COR-L47 (cell line): ENCODE results near the gene FHOD1.

Experiments used
- DNase-seq: peaks from one replicate; lab custom pipeline; 2025; lab: John Stamatoyannopoulos, UW

Gene FHOD1

DNA sequence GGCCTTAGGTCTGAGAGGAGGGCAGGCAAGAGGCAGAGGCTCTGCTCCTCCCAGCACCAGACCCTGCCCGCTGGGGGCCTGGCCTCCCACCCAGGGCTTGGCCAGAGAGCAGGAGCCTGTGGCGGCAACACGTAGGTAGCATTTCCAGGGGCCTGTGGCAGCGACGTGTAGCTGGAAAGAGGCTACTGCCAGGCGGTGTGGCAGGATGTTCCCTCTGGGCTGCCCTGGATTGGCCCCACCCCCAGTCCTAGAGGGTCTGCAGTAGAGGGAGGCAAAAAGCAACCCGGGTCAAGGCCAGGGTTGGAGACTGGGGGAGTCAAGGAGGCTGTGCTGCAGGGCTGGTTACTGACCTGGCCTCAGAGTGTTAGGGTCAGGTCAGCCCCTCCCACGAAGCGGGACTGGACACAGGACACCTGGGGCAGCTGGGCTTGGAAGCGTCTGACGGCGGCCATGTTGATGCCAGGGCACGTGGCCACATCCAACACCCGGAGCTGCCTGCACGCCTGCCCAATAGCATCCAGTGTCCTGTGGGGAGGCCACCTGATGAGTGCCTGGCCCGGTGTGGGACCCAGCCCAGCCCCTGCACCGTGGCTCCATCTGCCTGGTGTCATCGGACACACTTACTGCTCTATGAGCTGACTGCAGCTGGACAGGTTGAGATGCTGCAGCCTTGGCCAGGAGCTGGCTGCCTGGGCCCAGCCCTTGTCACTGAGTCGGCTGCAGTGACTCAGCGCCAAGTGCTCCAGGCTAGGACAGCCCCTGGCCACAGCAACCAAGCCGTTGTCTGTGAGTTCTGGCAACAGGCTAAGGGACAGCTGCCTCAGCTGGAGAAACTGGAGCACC, 39.8 kb downstream of the FHOD1 start:
- DNase-seq, result no peak

DNA sequence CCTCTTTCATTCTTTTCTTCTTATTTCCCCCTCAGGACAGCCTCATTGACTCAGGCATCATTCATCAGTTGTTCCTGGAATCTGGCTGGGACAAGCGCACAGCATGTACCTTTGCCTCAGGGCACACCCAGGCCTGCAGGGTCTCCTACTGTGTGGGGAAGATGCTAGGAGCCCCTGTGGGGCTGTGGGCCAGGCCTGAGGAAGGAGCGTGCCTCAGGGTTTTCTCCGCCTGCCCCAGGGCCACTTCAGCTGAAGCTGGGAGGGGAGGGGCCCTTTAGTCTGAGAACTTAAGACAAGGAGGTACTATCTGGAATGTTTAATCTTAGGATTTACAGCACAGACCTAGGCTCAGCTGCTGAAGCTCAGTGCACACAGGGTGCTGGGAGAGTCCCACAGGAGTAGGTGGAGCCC, 40.4 kb downstream of the FHOD1 start:
- no peak for DNase-seq

DNA sequence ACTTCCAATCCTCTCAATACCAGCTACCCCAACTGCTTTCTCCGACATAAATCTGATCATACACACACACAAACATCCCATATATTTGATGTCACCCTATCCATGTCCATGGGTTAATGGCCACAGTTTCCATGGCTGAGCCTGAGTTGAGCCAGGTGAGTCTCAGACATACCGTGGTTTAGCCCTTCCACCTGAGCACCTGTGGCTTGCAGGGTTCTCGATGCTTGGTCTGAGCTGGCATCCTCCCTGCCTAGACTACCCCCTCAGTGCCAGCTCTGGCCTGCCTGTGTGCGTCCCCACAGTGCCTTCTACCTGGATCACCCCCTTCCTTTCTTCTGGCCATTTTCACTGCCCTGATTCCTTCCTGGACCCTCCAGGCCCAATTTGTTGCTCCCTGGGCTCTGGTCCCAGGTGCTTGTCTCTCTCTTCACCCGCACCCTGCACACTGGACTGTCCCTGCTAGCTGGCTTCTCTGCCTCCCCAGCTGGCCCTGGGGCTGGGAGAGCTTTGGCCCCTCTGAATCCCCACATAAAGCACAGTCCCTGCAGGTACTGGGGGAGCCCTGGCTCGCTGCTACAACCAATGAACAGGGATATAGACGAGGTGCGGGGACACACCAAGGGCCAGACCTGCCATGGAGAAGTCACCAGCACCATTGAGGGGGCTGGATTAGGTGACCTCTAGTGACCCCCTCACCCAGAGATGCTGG, 41.0 kb downstream of the FHOD1 start:
- no peak for DNase-seq

DNA sequence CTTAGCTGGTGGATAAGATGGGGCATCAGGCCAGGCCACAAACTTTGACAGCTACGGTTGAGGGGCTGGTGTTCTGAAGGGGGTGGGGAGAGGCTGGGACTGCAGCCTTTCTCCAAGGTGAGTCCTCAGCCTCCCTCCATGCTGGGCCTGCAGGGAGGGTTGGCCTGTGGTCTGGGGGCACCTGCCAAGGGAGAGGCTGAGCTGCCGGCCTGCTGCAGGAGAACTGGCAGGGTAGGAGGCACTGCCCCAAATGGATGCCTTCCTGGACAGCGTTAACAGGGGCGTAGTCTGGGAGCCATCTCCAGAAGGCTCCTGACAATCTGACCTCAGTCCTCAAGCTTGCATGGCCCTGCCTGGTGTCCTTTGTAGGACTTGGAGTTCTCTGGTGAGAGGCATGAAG, 43.2 kb downstream of the FHOD1 start:
- no peak for DNase-seq

DNA sequence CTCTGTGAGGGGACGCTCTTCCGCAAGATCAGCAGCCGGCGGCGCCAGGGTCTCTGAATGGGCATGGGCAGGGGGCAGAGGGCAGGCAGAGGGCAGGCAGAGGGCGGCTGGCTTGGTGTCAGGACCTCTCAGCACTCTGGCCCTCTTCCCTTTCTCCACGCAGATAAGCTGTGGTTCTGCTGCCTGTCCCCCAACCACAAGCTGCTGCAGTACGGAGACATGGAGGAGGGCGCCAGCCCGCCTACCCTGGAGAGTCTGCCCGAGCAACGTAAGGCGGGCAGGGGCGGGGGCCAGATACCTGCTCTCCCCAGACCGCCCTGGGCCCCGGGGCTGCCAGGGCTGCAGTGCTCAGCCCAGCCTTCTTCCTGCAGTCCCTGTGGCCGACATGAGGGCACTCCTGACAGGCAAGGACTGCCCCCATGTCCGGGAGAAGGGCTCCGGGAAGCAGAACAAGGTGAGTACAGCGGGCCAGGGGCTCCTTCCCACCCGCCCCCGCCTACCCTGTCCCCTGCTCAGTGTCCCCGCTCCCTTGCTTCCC, 44.3 kb downstream of the FHOD1 start:
- DNase-seq, result no peak

DNA sequence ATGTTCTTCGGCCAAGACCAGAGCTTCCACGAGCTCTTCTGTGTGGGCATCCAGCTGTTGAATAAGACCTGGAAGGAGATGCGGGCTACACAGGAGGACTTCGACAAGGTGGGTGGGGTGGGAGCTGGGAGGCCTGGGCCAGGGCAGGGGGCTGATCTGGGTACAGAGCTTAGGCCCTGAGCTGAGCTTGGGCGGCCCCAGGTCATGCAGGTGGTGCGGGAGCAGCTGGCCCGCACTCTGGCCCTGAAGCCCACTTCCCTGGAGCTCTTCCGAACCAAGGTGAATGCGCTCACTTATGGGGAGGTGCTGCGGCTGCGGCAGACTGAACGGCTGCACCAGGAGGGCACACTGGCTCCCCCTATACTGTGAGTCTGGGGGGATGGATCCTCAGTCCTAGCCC, 44.9 kb downstream of the FHOD1 start:
- no peak for DNase-seq

DNA sequence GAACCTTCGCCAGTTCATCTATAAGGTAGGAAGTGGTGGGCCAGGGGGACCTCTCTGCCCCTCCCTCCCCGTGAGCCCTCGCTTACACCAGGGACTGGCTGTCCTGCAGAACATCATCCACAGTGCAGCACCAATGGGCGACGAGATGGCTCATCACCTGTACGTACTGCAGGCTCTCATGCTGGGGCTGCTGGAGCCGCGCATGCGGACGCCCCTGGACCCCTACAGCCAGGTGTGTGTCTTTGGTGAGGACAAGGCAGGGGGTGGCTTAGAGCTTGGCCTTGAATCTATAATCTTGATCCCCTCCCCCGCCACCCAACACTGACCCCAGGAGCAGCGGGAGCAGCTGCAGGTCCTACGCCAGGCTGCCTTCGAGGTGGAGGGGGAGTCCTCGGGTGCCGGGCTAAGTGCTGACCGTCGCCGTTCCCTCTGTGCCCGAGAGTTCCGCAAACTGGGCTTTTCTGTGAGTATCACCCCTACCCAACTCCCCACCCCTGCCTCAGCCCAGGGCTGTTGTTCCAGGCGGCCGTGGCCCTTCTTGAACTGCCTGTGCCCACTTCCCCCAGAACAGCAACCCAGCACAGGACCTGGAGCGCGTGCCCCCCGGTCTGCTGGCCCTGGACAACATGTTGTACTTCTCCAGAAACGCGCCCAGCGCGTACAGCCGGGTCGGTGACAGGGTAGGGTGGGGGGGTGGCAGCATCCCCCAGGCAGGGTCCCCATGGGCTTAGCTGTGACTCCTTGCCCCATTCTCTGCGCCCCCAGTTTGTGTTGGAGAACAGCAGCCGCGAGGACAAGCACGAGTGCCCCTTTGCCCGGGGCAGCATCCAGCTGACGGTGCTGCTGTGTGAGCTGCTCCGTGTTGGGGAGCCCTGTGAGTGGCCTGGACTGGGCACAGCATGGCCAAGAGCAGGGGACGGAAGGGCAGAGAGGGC, 45.6 kb downstream of the FHOD1 start:
- no peak for DNase-seq

DNA sequence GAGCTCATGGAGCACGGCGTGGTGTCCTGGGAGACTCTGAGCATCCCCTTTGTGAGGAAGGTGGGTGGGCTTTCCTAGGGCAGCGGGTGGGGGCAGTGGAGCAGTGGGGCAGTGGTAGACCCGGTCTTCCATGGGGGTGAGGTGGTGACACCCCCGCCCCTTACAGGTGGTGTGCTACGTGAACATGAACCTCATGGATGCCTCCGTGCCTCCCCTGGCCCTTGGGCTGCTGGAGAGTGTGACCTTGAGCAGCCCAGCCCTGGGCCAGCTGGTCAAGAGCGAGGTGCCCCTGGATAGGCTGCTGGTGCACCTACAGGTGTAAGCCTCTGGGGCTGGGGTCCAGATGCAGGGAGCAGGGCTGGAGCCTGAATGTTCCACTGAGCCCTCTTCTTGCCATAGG, 46.8 kb downstream of the FHOD1 start:
- DNase-seq, result no peak

DNA sequence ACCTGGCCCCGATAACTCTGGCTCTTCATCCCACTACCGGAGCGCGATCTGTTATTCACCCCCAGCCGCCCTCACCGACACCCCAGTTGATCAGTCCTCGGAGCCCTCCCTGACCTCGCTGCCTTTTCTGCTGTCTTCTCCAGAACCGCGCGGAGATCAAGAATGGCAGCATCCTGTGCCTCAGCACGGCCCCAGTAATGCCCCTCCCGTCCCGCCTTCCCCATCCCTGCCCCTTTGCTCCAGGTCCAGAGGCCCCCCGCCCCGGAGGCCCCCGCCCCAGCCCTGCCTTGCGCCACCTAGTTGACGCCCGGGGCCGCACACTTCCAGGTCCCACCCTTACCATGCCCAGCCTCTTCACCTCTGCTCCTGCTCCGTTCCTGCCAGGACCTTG, 47.5 kb downstream of the FHOD1 start:
- DNase-seq, result no peak

DNA sequence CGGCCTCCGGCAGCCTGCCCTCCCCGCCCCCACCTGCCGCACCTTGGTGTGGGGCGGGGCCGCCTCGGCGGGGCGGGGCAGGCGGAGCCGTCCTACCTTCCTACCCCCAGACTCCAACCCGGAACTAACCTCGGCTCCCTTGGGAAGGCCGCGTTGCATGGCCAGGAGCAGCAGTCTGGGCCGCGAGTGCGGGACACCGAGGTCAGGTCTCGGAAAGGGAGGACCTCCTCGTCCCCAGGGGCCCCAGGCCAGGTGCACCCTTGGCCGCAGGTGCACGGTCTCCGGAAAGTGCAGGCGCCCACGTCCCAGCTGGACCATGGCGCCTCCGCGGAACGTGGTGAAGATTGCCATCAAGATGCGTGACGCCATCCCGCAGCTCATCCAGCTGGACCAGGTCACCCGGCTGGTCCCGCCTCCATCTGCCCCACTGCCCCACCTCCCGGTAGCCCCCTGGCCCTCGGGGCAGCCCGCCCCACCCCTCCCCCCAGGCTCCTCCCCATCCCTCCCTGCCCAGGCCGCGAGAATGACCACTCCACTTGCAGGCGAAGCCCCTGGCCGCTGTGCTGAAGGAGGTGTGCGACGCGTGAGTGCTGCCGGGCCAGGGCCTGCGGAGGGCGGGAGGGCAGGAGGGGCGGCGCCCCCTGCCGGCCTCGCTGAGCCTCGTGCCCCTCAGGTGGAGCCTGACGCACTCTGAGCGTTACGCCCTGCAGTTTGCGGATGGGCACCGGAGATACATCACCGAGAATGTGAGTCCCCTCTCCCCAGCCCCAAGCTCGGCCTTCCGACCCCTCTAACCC, 48.1 kb downstream of the FHOD1 start, which contains the start of gene ELMO3:
Gene ELMO3, plus strand, starts transcription at position 121 of the 797 bp plus-strand sequence. Its CDS starts 196 bp downstream, at position 317.
- no peak for DNase-seq

DNA sequence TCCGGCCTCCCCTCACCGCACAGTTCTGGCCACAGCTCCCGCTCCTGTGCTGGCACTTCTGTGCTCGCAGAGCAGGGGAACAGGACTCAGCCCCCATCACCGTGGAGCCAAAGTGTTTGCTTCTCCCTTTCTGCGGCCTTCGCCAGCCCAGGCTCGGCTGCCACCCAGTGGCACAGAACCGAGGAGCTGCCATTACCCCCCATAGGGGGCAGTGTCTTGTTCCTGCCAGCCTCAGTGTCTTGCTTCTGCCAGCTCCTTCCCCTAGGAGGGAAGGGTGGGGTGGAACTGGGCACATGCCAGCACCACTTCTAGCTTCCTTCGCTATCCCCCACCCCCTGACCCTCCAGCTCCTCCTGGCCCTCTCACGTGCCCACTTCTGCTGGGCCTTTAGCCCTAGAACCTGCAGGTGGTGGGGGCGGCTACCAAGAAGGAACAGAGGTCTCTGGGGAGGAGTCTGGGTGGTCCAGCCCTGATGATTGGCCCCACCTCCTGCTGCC, 49.0 kb downstream of the FHOD1 start:
- DNase-seq, result no peak

DNA sequence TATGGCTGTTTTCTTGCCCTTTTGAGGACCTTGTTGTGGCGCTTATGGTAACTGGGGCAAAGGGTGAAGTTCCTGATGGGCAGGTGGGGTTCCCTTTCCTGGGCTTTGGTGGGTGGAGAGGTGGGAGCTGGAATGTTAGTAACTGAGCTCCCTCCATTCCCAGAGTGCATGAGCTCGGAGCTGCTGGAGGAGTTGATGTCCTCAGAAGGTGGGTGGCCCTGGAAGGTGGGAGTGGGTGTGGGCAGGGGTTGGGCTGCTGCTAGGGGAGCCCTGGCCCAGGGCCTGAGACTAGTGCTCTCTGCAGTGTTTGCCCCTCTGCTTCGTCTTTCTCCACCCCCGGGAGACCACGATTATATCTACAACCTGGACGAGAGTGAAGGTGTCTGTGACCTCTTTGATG, 49.6 kb downstream of the FHOD1 start:
- no peak for DNase-seq

DNA sequence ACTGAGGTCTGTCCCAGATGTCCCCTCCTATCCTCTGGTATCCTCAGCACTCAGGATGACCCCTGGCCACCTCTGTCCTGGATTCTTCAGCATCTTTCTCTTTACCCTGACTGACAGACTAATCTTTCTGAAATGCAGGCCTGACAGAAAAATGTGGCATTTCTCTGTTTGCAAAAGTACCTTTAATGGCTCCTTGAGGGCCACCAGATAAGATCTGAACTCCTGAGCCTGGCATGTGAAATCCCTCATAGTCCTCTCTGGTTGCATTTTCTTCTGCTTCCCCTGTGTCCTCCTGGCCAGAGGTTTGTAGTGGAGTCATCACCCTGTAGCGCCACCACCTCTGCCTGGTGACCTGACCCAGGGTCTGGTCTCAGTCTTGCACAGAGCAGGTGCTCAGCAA, 50.4 kb downstream of the FHOD1 start:
- DNase-seq, result no peak

DNA sequence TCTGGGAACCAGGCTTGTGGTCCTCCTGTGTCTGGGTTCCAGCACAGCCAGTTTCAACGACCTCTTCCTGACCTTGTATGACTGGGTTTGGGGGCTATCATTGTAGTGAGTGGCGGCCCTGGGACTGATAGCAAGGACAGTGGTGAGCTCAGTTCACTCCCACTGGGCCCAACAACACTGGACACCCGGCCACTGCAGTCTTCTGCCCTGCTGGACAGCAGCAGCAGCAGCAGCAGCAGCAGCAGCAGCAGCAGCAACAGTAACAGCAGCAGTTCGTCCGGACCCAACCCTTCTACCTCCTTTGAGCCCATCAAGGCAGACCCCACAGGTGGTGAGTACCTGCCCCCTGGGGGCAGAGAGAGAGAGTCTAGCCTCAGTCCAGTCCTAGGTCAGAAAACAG, 51.6 kb downstream of the FHOD1 start:
- DNase-seq, result no peak

DNA sequence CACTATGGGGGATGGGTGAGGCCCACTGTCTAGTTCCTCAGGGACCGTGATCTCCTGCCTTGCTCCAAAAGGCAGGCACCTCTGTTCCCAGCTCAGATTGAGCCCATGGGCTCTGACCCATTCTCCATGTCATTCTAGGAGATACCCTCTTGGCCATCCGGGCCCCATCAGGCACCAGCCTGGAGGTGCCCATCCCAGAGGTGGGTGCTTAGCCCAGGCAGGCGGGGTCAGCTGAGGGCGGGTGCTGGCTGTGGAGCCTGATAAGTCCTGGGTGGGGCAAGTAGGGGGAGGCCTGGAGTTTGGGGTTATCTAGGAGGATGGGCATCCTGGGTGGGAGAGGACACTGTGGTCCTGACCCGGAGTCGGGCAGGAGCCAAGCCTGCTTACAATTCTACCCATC, 53.0 kb downstream of the FHOD1 start:
- no peak for DNase-seq

DNA sequence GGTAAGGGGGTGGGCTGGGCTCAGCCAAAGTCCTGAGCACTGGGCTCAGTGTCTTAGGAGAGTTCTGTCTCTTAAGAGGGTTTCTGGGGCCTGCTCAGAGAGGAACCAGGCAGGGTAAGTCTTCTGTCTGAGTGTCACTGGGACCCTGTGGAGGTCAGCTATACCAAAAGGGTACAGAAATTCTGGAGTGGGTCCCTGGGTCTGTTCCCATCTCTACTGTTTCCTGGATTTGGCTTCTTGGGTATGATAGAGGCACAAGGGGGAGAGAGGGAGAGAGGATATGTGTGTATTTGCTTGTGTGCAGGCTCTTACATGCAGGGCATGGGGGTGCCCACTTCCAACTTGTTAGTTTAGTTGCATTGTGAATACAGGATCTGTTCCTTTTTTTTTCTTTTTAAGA, 53.7 kb downstream of the FHOD1 start:
- DNase-seq, result no peak

DNA sequence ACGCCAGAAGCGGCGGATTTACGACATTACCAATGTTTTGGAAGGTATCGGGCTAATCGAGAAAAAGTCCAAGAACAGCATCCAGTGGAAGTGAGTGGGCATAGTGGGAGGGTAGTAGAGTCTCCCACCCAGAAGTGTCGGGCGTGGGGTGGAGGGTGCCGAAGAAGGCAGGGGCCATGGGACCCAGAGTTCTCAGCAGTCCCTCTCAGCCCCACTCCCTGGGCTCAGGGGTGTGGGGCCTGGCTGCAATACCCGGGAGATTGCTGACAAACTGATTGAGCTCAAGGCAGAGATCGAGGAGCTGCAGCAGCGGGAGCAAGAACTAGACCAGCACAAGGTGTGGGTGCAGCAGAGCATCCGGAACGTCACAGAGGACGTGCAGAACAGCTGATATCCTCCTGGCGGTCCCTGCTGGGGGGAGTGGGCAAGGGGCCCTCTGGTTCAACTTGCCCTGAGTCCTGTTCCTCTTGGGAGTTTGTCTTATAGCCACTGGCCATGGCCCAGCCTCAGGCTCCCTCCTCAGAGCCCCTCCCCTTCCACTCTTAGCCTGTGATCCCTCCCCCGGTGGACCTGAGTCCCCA, 54.4 kb downstream of the FHOD1 start:
- DNase-seq, result no peak

DNA sequence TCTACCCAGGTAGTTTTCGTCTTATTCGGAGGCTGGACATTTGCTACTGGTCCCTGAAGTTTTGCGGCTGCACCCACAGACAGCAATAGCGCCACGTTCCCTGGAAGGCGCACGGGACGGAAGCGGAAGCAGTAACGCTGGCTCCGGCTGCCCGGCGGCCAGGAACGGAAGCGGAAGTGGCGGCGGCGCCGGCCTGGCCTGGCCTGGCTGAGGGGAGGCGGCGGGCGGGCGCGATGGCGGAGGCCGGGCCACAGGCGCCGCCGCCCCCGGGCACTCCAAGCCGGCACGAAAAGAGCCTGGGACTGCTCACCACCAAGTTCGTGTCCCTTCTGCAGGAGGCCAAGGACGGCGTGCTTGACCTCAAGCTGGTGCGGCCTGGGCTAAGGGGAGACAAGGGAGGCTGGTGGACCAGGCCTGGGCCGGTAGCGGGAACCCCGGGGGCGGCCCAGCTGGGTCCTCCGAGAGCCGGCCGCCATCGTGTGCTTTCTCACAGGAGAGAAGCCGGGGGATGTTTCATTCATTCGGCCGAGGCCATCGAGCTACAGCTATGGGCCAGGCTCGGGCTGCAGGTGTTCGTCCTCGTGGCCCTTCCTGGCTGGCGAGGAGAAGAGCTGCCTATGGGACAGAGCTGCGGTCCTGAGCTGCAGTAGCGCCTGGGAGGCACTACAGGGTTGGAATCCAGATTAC, 55.1 kb downstream of the FHOD1 start, which contains the start of gene E2F4:
Gene E2F4, plus strand, starts transcription at position 161 of the 687 bp plus-strand sequence. Its CDS starts 73 bp downstream, at position 234.
- peak; percentile 87 for DNase-seq

DNA sequence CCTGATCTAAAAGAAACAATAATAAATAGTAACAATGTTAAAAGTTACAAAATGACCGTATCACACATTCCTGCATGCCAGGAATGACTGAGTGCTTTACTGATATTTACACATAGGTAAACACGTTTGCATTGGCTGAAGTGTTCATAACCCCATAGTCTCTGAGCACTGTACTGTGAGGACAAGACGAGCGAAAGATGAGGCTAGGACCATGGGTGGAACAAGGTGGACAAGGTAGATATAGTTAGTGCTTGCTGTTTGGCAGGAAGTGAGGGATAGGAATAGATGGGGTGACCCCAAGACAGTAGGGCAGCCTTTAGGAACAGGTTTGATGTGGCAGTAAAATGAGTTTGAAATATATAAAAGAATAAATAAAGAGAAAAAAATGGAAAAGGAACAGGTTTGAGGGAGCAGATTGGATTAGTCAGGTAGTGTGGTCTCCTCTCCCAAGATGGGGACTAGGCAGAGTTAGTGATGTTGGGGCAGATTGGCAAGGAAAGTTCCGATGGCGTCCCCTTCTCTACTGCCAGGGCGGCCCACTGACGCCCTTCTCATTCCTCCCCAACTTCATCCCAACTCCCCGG, 55.8 kb downstream of the FHOD1 start:
- no peak for DNase-seq
